K562 (cell line): ENCODE results near the gene PPOX. TPM values are rescaled to one million over a fixed set of nuclear protein-coding genes. Genes with fewer than 3 reads are reported as not detected.
A peak's percentile ranks its signal among the peaks of the same experiment; 100 is the strongest.

Experiments
- BRF1 ChIP-seq: IDR thresholded peaks from 3 replicates; pipeline ENCODE4 v1.6.1; 2011; ENCODE audit warnings: borderline replicate concordance, mild to moderate bottlenecking; ENCODE audit not compliant: insufficient read length; ENCODE audit errors: extremely low read depth
- DDX20 ChIP-seq: fragments of 450-650 bp; IDR thresholded peaks from 2 replicates; pipeline ENCODE4 v1.6.1; 2016; ENCODE audit warnings: missing genetic modification characterization, low read depth, mild to moderate bottlenecking, missing compliant biosample characterization, moderate library complexity
- ELF1 ChIP-seq: fragments of 200-800 bp; sonication (Bioruptor generic); IDR thresholded peaks from 2 replicates; pipeline ENCODE4 v1.6.1; 2016; ENCODE audit warnings: missing genetic modification characterization, missing compliant biosample characterization
- ERF ChIP-seq: fragments of 450-650 bp; formaldehyde crosslinking; IDR thresholded peaks from 2 replicates; pipeline ENCODE4 v1.4.0; 2020; ENCODE audit warnings: mild to moderate bottlenecking, mixed read lengths
- FOXJ2 ChIP-seq: fragments of 200-800 bp; sonication (Bioruptor generic); IDR thresholded peaks from 2 replicates; pipeline ENCODE4 v1.6.1; 2016; ENCODE audit warnings: missing genetic modification characterization, missing compliant biosample characterization
- HBP1 ChIP-seq: fragments of 450-650 bp; formaldehyde crosslinking; IDR thresholded peaks from 2 replicates; pipeline ENCODE4 v1.4.0; 2022; ENCODE audit warnings: missing genetic modification characterization
- HSF4 ChIP-seq: fragments of 250-450 bp; sonication (Bioruptor Pico); IDR thresholded peaks from 2 replicates; pipeline ENCODE4 v2.1.2; 2022; ENCODE audit warnings: mild to moderate bottlenecking, moderate library complexity, borderline replicate concordance
- IRF1 ChIP-seq: sonication (generic); formaldehyde crosslinking; IDR thresholded peaks from 2 replicates; pipeline ENCODE4 v1.8.0; 2022; ENCODE audit warnings: missing genetic modification reagents, mild to moderate bottlenecking, borderline replicate concordance
- KDM1A ChIP-seq, 2 experiments: fragments of 450-650 bp; IDR thresholded peaks; 2 replicates each; pipeline ENCODE4 v1.6.1; 2016; ENCODE audit warnings: mild to moderate bottlenecking in 2 of 2
- MITF ChIP-seq: IDR thresholded peaks from 2 replicates; pipeline ENCODE4 v1.6.1; 2014; ENCODE audit warnings: antibody characterized with exemption
- MLX ChIP-seq, 2 experiments: fragments of 450-650 bp in 1 of 2; sonication (generic) in 1 of 2; formaldehyde crosslinking; conservative IDR thresholded peaks; 2 replicates each; pipeline versions ENCODE4 v1.4.0 to v1.8.1; 2020 to 2022; ENCODE audit warnings: mild to moderate bottlenecking in 1 of 2, missing genetic modification reagents in 1 of 2
- MTA3 ChIP-seq: fragments of 450-650 bp; formaldehyde crosslinking; IDR thresholded peaks from 2 replicates; pipeline ENCODE4 v1.6.1; 2017; ENCODE audit warnings: mild to moderate bottlenecking, borderline replicate concordance
- NFYB ChIP-seq: IDR thresholded peaks from 2 replicates; pipeline ENCODE4 v1.6.1; 2011; ENCODE audit warnings: mild to moderate bottlenecking, moderate library complexity; ENCODE audit not compliant: insufficient read length; ENCODE audit errors: extremely low read depth
- NR2F6 ChIP-seq: fragments of 450-650 bp; formaldehyde crosslinking; IDR thresholded peaks from 2 replicates; pipeline ENCODE4 v1.4.0; 2020; ENCODE audit warnings: mild to moderate bottlenecking
- PML ChIP-seq: IDR thresholded peaks from 2 replicates; pipeline ENCODE4 v1.6.1; 2012; ENCODE audit warnings: low read length, inconsistent platforms
- TEAD4 ChIP-seq, 2 experiments: sonication (generic) in 1 of 2; formaldehyde crosslinking in 1 of 2; IDR thresholded peaks; 2 replicates each; pipeline versions ENCODE4 v1.6.1 to v1.8.0; 2012 to 2022; ENCODE audit warnings: borderline replicate concordance in 1 of 2, inconsistent platforms in 1 of 2, low read length in 1 of 2, mild to moderate bottlenecking in 1 of 2, missing genetic modification reagents in 1 of 2
- ZNF384 ChIP-seq: IDR thresholded peaks from 2 replicates; pipeline ENCODE4 v1.6.1; 2012; ENCODE audit warnings: low read depth, low read length, improper control_type of control experiment
- ZNF668 ChIP-seq: fragments of 250-450 bp; sonication (Bioruptor Pico); IDR thresholded peaks from 2 replicates; pipeline ENCODE4 v1.8.0; 2022; ENCODE audit warnings: mild to moderate bottlenecking, inconsistent platforms
- ZNF717 ChIP-seq: fragments of 250-450 bp; sonication (Bioruptor Pico); IDR thresholded peaks from 2 replicates; pipeline ENCODE4 v1.5.0; 2021
- polyA plus RNA-seq, 8 experiments: library from polyadenylated mRNA; depleted of rRNA in 4 of 8; stranded (reverse) in 5 of 8; unstranded in 3 of 8; fragments of >200 nt; fragmentation: Nextera tagmentation in 2 of 8; fragmentation: Illumina TruSeq in 1 of 8; extraction: Ambion mirVana in 2 of 8; extraction: Trizol in 1 of 8; gene quantifications; 2 replicates each; pipeline versions ENCODE4 v1.2.1 to v1.2.3, GENCODE V29; 2011 to 2014; ENCODE audit warnings: inconsistent platforms in 1 of 8, missing spikeins in 1 of 8
- total RNA-seq, 7 experiments: library from RNA; depleted of rRNA in 6 of 7; stranded (reverse); fragments of >200 nt in 6 of 7; fragmentation: Illumina TruSeq in 2 of 7; extraction: Trizol in 2 of 7; gene quantifications; 2 replicates each; pipeline versions ENCODE4 v1.2.1 to v1.2.3, GENCODE V29; 2011 to 2021; ENCODE audit warnings: low replicate concordance in 1 of 7
- TF ChIP-seq, protein P1 (sequence below): fragments of 450-650 bp; formaldehyde crosslinking; IDR thresholded peaks from 2 replicates; pipeline ENCODE4 v1.4.0; 2022; ENCODE audit warnings: mild to moderate bottlenecking, moderate library complexity
- TF ChIP-seq, protein P2 (sequence below): fragments of 250-450 bp; sonication (Bioruptor Pico); IDR thresholded peaks from 2 replicates; pipeline ENCODE4 v1.9.0; 2021; ENCODE audit warnings: mild to moderate bottlenecking

PPOX gene
- total and polyA plus RNA-seq, 9 of the 15 experiments (the other 6 are each of a cell fraction or from before 2014, with no cell fraction given), result 17.0 to 57.1 (median 38.9) TPM

DNA sequence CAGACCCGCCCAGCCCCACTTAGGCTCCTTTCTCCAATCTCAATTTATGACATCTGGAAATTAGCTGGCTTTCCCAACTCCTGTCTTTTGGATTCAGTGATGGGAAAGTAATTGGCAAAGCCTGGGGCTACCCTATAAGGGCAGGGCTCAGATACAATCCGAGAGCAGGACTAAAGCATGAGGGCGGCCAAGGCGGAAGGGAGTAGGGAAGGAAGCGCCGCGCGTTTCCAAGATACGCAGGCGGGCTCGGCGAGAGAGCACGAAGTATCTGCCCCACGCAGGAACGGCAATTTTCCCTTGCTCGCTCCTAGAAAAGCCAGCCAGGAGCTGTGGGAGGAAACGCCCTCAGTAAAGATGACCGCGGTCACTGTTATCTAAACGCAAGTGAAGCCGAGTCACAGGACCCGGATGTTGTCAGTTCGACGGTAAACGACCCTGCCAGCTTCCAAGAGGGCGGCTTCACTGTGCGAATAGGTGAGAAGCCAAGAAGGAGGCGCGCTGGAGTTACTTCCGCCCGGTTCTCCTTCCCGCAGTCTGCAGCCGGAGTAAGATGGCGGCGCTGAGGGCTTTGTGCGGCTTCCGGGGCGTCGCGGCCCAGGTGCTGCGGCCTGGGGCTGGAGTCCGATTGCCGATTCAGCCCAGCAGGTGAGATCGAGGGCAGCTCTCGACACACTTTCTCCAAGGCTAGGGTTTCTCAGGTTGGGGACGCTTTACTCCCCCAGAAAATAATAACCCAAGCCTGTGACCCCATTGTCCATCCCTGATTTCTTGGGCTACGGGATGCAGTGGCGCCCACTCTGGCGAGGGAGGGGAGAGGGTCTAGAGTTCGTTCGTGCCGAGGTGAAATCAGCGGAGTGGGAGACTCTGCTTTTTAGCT lies 35.8 kb downstream of the PPOX start, which contains the start of gene NDUFS2 (continued):
- peak; percentile 56; the same call in 1 of the 2 replicates for TF ChIP-seq PML
- no peak for TF ChIP-seq ZNF668 (CRISPR knock-in tag)
- 0 out of 2 replicates have a peak, but pooled peaks have one; percentile 38 for TF ChIP-seq HBP1 (CRISPR knock-in tag)
- TF ChIP-seq HSF4 (CRISPR knock-in tag), result no peak
- TF ChIP-seq IRF1 (CRISPR knock-in tag), result no peak
- TF ChIP-seq MITF, result peak; percentile 75
- no peak for TF ChIP-seq NFYB
- TF ChIP-seq, protein P1, sequence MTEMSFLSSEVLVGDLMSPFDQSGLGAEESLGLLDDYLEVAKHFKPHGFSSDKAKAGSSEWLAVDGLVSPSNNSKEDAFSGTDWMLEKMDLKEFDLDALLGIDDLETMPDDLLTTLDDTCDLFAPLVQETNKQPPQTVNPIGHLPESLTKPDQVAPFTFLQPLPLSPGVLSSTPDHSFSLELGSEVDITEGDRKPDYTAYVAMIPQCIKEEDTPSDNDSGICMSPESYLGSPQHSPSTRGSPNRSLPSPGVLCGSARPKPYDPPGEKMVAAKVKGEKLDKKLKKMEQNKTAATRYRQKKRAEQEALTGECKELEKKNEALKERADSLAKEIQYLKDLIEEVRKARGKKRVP (CRISPR knock-in tag), result no peak; the same call in 1 of the 2 replicates
- peak; percentile 99 for TF ChIP-seq ELF1 (tag)
- 0 out of 4 replicates have a peak, but pooled peaks of 1 of the 2 experiments have one; percentile 54 for TF ChIP-seq MLX (CRISPR knock-in tag; conservative IDR thresholded peaks at IDR 0.05)
- peak; percentile 50; the same call in 1 of the 2 replicates for TF ChIP-seq FOXJ2 (tag)
- peak; percentile 73 to 75; a peak in 3 of 4 replicates for TF ChIP-seq KDM1A (IDR thresholded peaks at IDR 0.05)
- peak; percentile 60; the same call in 1 of the 2 replicates for TF ChIP-seq MTA3
- TF ChIP-seq ERF (CRISPR knock-in tag), result 0 out of 2 replicates have a peak, but pooled peaks have one; percentile 8
- 0 out of 2 replicates have a peak, but pooled peaks have one; percentile 52 for TF ChIP-seq NR2F6 (CRISPR knock-in tag)
- TF ChIP-seq ZNF717 (CRISPR knock-in tag), result no peak
- TF ChIP-seq ZNF384, result no peak
- TF ChIP-seq, protein P2, sequence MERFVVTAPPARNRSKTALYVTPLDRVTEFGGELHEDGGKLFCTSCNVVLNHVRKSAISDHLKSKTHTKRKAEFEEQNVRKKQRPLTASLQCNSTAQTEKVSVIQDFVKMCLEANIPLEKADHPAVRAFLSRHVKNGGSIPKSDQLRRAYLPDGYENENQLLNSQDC (CRISPR knock-in tag), result no peak
- 0 out of 2 replicates have a peak, but pooled peaks have one; percentile 8 for TF ChIP-seq TEAD4 (IDR thresholded peaks at IDR 0.05; ENCODE audit: low read length)
- TF ChIP-seq TEAD4 (CRISPR knock-in tag; IDR thresholded peaks at IDR 0.05; ENCODE audit: borderline replicate concordance), result no peak
- TF ChIP-seq DDX20 (tag), result no peak
- TF ChIP-seq BRF1, result no peak
